Coronary artery (tissue), 2 donors: ENCODE measurements around the gene POGLUT2.

Source experiments
- DNase-seq: peaks from one replicate; pipeline ENCODE4 v3.0.0-alpha.2; 2017; ENCODE audit warnings: low spot score
- H3K27ac ChIP-seq, 2 donors: fragments of 200-600 bp; sonication (generic); one replicate each; pipeline ENCODE4 v1.5.1; 2016 to 2019
- H3K4me3 ChIP-seq: fragments of 200-600 bp; sonication (generic); 2 replicates; pipeline ENCODE4 v1.5.1; 2016; ENCODE audit warnings: mild to moderate bottlenecking, moderate library complexity
- CTCF ChIP-seq: fragments of 200-600 bp; sonication (generic); IDR thresholded peaks from one replicate; pipeline ENCODE4 v1.5.1; 2019; ENCODE audit warnings: antibody characterized with exemption

Gene POGLUT2

DNA sequence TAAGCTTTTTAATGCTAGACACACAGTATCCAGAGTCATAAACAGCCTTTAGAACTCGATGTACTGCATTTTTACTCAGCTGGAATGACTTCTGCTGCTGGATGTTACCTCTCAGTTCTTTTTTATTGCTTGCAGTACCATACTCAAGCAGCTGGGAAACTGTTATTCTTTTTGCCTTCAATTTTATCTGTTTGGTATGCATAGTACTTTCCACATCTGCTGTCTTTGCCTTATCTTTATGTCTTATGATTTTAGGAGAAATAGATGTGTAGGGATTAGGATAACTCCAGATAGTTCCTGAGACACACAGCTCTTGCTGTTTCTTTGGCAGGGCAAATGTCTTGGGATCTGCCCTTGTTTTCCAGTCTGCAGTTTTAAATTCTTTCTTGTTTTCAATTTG is 56.7 kb downstream of the POGLUT2 start:
- Histone ChIP-seq H3K4me3 (no peak overlapping the region), H3K27ac (no peak overlapping the region)
- no peak for TF ChIP-seq CTCF
- DNase-seq, result no peak
